Measurements from ENCODE around the gene CWC27.
A peak's percentile ranks its signal among the peaks of the same experiment; 100 is the strongest.

Gene CWC27

DNA sequence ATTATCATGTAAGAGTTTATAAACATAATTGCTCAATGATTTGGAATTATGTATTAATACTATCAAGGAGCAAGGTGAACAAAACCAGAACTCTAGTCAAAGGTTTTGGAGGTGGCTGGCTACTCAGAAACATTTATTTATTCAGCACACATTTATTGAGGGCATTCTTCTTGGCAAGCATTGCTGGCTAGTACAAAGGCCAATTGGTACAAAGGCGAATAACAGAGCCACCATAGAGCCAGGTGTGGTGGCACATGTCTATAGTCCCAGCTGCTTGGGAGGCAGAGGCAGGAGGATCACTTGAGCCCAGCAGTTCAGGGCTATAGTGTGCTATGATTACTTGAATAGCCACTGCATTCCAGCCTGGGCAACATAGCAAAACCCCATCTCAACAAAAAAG, 242.1 kb downstream of the CWC27 start:
- no peak for DNase-seq

DNA sequence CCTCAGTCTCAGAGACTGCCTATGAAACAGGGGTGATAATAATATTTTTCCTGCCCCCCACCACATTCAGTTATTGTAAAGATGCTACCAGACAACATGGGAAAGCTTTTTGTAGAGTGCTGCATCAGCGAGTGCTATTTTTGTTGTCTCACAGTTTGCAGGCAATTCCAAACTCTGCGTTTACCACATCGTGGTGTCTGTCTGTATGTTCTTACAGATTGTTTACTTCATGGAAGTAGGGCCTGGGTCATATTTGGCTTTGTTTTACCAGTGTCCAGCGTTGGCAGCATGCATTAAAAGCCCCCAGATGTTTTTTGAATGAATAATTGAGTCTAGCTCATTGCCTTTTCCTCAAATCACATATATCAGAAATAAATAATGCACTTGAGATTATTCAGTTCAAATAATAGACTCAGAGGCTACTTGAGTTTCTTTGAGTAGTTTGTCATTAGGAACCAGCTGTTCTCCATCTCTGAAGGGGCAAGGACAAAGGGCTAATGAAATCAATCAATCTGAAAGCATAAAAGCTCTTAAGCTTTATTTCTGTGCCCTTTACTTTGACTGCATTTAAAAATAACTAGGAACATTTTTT, 243.7 kb downstream of the CWC27 start:
- DNase-seq: no peak

DNA sequence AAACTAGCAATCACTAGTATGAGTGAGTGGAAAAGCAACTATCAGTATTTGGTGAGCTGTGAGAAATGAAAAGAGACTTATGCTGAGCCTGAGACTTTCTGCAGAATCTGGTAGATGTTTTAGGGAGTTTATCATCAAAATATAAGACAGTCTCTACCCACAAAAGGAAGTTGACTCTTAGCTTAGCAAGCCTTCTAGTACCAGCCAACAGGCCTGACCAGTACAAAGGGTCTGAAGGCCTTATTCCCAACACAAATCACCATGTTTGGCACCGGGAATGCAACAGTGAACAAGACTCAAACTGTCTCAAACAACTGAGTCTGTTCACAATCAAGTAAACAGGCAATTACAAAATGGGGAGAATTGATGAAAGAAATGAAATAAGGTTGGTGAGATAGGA, 244.4 kb downstream of the CWC27 start:
- no peak for DNase-seq

- no peak for DNase-seq
Observed at GRCh38 chr5:65014769-65015168, 246.0 kb downstream of the CWC27 start.

DNA sequence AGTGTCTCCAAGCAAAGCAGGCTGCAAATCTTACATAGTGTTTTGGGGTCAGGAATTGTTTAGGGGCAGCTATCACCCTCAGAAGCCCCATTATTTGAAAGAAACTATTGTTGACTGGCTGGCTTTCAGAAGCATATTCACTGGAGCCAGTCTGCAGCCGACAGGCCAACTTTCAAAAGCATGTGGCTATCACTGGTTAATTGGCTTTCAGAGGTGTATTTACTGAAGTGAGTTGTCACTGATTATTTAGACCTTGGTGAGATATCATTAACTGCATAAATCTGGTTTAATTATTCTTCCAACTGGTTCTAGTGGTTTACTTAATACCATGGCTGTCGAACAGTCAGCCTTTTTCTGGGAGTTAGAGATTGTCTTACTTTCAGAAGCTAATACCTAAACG, 247.0 kb downstream of the CWC27 start:
- no peak for DNase-seq

- no peak for DNase-seq
Observed at GRCh38 chr5:65017636-65018035, 248.9 kb downstream of the CWC27 start.

DNA sequence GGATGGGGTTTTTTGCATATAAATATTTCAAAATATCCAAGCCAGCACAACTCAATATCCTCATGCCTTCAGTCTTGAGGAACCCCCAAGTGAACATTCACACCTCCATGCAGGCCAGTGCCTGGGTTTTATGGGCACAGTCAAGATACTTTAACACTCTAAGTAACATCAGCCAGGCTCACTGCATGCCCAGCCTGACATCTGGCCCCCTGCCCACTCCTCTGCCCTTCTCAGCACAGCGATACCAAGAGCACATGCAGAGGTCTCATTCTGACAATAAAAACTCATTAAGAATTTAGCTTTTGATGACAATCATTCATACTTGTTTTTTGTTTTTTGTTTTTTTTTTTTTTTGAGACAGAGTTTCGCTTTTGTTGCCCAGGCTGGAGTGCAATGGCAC, 250.0 kb downstream of the CWC27 start:
- DNase-seq: no peak

DNA sequence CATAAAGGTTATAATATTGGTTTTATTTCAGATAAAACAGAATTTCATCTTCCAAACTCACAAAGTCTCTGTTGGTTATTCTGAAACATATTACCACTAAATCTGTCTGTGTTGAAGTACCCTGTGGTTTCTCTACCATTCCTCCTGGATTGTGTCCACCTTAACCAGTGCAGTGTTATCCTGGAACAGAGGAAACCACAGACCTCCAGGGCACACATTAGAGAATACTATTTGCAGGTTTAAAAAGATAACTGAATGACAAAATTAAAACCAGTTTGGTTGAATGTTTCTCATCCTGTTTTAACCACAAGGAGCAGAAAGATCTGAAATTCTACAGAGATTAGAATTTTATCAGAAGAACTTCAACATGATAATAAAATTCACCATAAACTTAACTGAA, 251.8 kb downstream of the CWC27 start:
- no peak for DNase-seq

DNA sequence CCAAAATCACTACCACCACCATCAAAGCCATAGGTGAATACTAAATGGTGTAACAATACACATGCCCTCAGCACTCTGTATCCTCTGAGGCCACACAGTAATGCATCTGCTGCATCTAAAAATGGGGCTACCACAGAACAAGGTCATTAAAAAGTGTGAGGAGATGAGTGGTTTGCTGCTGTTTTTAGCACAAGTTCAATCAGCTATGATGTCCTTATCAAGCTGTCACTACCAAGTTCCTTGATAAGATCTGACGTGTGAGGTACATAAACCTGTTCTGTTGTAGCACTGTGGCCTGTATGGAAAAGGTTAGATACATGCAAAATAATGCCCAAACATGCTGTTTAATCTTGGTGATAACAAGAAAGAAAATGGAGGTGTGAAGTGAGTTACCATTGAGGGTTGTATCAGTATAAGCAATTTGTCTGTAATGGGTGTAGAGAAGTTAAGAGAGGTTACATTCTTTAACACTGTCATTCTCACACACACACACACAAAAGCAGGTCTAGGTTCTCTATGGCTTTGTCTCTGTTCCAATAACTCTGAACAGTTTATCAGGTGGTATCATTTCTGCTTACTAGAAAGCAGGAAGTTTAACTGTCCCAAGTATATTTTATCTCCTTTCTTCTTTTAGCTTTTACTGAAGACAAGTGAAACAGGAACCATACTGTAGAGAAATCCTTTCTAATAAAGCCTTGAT, 252.9 kb downstream of the CWC27 start:
- DNase-seq: no peak

GRCh38 chr5:65022932-65023331, 254.2 kb downstream of the CWC27 start:
- no peak for DNase-seq

- no peak for DNase-seq
Observed at GRCh38 chr5:65024681-65025080, 256.0 kb downstream of the CWC27 start.

DNA sequence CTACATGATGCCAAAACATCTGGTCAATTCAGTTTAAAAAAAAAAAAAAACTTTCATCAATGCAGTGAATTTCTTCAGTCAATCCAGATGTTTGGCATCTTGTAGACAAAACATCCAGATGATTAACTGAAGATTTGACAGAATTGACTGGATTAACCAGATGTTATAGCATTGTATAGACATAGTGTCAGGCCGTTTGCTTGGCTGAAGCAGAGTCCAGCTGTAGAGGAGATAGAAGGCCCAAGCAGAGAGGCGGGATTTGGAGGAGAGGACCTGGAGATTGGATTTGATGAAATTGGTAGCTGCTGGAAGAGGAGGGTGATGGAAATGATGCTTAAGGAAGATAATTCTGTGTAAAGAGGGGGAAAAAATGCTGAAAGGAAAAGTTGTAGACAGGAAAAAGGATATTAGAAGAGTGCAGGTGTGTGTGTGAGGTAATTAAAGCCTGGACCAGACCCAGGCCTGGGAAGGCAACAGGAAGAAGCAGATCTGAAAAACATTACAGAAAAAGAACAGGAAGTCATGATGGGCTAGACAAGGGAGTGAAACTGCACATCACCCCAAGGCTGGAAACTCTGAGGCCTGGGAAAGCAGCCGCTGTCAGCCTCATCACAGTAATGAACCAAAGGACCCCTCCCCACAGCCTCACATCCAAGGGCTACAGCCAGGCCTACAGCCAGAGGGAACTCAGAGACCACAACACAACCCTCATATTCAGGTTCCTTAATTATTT, 258.3 kb downstream of the CWC27 start:
- DNase-seq: no peak

DNA sequence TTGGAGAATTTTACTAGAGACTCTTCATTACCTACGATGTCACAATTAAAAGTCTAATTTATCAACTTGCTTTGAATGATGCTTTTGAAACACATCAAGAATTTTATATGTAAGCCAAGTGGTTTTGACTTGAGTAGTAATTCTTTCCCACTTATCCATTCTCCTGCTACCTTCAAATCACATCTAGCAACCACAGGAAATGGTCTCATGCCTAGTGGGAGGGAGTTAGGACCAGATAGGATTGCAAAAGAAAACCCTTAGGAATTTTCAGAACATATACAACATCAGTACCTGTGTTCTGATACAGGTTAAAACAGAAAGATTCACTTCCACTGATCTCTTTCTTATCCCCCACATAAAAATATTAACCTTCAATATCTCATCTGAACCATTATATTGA, 260.4 kb downstream of the CWC27 start:
- DNase-seq: no peak

DNA sequence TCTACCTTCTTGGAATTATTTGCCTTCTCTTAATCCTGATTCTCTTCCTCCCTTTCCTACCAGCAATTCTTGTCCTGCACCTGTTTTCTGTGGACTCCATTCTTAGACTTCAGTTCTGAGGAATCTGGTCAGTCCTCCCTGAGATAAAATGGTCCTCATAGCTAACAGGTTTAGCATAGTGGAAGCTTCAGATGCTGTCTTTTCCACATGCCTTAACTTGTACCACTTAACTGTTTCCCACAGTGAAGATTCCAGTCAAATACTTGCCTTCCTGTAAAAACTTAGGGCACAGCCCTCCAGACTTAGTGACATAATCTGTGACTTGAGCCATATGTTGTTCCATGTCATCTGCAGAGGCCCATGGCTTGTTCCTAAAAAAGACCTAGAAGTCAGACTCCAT, 261.3 kb downstream of the CWC27 start:
- DNase-seq: no peak

- no peak for DNase-seq
Observed at GRCh38 chr5:65032250-65032649, 263.5 kb downstream of the CWC27 start.

- DNase-seq: peak; percentile 24
Observed at GRCh38 chr5:65034029-65034812, 265.5 kb downstream of the CWC27 start.

DNA sequence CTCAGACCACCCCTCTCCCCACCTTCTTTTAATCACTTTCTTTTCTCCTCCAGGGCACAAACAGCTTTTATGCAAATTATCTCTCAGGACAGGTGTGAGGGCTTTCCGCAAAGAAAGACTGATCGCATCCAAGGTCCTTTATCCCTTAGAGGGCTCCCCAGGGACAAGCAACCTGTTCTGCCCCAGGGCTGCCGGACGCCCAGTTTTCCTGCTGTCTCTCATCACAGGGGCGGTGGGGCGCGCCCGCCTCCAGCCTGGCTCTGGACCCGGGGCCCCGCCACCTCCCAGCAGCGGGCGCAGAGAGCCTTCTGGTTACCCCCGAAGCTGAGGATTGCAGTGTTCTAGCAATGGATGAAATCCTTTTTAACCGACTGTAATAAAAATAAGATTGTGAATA, 266.1 kb downstream of the CWC27 start:
- DNase-seq: no peak

DNA sequence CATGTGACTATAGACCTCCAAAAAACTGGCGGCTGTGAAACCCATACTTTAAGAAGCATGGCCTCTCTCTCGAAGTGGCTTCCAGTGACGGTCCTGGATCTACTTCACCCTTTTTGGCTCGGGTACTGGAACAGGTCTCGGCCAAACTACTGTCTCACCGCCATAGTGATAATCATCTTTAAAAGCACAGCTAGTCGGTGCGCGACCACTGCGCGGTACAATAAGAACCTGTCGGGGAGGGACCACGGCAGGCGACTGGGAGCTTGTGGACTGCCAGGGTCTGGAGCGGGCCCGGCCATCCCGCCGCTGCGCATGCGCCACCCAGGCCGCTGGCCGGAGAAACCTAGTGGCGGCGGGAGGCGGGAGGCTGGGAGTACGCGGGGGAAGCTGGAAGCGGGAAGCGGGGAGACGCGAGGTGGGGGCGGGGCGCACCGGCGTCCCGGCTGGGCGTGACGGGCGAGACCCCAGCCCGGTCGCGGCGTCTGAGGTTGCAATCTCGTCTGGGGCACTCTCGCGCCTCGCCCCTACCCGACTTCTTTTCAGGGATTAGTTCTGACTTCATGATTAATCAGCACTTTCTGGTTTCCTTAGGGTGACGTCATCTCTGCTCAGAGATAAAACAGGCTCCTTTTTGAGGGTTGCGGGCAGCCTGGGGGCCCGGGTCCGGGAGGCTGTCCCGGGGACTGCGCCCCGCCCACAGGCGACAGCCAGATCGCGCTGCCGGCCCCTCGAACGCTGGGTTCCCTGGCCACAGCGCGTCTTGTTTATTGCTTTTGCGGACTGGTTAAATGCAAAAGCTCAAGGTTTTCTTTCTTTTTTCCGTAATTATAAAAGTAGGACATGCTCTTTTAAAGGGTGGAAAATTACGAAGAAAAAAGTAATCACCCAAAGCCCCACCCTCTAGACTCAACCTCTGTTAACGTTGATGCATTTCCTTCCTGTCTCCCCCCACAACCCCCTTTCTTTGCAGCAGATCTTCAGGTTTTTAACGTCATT, 266.8 kb downstream of the CWC27 start:
- peak; percentile 91 for DNase-seq

GRCh38 chr5:65037831-65038815, 269.4 kb downstream of the CWC27 start:
- no peak for DNase-seq

DNA sequence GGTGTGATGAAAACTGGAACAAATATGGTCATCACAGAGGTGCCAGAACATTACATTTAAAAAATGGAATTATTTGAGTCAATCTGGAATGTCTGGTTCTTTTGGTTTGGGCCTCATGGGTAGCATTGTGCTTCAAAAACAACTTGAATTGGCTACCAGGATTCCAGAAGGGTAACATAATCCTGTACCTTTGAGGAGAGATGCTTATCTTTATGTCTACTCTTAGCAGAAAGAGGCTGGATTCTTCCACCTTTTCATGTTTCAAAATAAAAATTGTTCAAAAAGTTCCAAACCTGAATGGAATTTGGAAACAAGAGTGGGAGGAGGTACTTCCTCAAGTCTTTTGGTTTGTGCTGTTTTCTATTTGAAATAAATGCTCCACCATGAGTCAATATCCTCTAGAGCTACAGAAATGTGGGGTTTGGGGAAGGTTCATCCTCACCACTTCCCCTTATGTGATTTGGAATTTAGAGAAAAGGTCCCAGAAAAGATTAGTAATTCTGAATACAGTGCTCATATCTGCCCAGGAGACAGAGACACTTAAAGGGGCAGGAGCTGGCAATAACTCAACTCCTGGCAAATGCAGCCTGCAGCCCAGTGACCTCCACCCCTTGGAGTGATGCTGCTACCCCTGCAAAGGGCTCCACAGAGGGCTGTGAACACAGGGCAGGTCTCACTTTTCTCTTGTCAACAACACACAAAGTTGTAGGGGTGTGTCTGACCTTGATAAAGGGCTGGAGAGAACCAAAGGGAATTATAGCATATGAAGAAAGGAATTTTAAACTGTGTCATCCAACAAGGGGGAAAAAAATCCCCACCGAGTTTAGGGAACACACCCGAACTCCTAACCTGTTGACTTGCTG, 272.8 kb downstream of the CWC27 start:
- no peak for DNase-seq
